ENCODE results near the gene TMEM106B.

DNA sequence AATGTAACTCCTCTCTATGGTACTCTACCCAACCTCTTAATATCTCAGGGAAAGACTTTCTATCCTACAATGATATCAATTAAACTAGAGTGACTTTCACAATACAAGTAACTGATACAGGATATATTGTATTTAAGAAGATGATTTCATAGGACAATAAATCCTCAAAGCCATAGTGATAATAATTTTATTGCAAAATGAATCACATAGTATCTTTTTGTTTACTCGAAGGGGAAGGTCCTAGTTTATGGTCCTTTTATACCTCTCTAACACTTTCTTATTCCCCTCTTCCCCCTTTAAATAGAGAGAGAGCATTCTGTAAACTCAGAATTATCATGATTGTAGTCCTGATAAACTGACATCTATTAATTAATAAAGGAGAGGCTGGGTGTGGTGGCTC, 56.4 kb downstream of the TMEM106B start:
- TF ChIP-seq, protein P1, sequence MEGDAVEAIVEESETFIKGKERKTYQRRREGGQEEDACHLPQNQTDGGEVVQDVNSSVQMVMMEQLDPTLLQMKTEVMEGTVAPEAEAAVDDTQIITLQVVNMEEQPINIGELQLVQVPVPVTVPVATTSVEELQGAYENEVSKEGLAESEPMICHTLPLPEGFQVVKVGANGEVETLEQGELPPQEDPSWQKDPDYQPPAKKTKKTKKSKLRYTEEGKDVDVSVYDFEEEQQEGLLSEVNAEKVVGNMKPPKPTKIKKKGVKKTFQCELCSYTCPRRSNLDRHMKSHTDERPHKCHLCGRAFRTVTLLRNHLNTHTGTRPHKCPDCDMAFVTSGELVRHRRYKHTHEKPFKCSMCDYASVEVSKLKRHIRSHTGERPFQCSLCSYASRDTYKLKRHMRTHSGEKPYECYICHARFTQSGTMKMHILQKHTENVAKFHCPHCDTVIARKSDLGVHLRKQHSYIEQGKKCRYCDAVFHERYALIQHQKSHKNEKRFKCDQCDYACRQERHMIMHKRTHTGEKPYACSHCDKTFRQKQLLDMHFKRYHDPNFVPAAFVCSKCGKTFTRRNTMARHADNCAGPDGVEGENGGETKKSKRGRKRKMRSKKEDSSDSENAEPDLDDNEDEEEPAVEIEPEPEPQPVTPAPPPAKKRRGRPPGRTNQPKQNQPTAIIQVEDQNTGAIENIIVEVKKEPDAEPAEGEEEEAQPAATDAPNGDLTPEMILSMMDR (conservative IDR thresholded peaks at IDR 0.05; ENCODE audit: low read depth, low read length), result no peak
- no peak for TF ChIP-seq EZH2 (IDR thresholded peaks at IDR 0.05; ENCODE audit: borderline replicate concordance, low read depth, low read length, poor library complexity, severe bottlenecking)

Data from A673 (cell line).